ENCODE results near the gene STK11.

The STK11 gene

GRCh38 chr19:1251330-1252220, 46.0 kb downstream of the STK11 start:
- TF ChIP-seq EGR1 (IDR thresholded peaks at IDR 0.05) (no peak), TEAD4 (IDR thresholded peaks at IDR 0.05) (no peak), RAD21 (IDR thresholded peaks at IDR 0.05; ENCODE audit: low read depth) (no peak), NFIC (IDR thresholded peaks at IDR 0.05) (no peak), USF1 (IDR thresholded peaks at IDR 0.05) (no peak), TAF1 (IDR thresholded peaks at IDR 0.05; ENCODE audit: low read depth) (no peak), YY1 (IDR thresholded peaks at IDR 0.05; ENCODE audit: low read depth) (no peak), CREB1 (IDR thresholded peaks at IDR 0.05; ENCODE audit: low read depth) (no peak), FOXM1 (IDR thresholded peaks at IDR 0.05; ENCODE audit: borderline replicate concordance, low read depth) (no peak), ZBTB7A (IDR thresholded peaks at IDR 0.05; ENCODE audit: low read depth) (peak; percentile 13), TCF12 (IDR thresholded peaks at IDR 0.05; ENCODE audit: low read depth) (no peak), CEBPB (IDR thresholded peaks at IDR 0.05) (no peak), EP300 (IDR thresholded peaks at IDR 0.05; ENCODE audit: borderline replicate concordance) (no peak)
- TF ChIP-seq, protein P1, sequence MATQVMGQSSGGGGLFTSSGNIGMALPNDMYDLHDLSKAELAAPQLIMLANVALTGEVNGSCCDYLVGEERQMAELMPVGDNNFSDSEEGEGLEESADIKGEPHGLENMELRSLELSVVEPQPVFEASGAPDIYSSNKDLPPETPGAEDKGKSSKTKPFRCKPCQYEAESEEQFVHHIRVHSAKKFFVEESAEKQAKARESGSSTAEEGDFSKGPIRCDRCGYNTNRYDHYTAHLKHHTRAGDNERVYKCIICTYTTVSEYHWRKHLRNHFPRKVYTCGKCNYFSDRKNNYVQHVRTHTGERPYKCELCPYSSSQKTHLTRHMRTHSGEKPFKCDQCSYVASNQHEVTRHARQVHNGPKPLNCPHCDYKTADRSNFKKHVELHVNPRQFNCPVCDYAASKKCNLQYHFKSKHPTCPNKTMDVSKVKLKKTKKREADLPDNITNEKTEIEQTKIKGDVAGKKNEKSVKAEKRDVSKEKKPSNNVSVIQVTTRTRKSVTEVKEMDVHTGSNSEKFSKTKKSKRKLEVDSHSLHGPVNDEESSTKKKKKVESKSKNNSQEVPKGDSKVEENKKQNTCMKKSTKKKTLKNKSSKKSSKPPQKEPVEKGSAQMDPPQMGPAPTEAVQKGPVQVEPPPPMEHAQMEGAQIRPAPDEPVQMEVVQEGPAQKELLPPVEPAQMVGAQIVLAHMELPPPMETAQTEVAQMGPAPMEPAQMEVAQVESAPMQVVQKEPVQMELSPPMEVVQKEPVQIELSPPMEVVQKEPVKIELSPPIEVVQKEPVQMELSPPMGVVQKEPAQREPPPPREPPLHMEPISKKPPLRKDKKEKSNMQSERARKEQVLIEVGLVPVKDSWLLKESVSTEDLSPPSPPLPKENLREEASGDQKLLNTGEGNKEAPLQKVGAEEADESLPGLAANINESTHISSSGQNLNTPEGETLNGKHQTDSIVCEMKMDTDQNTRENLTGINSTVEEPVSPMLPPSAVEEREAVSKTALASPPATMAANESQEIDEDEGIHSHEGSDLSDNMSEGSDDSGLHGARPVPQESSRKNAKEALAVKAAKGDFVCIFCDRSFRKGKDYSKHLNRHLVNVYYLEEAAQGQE (IDR thresholded peaks at IDR 0.05; ENCODE audit: low read depth) = no peak
- TF ChIP-seq, protein P2, sequence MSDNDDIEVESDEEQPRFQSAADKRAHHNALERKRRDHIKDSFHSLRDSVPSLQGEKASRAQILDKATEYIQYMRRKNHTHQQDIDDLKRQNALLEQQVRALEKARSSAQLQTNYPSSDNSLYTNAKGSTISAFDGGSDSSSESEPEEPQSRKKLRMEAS (IDR thresholded peaks at IDR 0.05) = peak; percentile 8; the same call in 1 of the 2 replicates

DNA sequence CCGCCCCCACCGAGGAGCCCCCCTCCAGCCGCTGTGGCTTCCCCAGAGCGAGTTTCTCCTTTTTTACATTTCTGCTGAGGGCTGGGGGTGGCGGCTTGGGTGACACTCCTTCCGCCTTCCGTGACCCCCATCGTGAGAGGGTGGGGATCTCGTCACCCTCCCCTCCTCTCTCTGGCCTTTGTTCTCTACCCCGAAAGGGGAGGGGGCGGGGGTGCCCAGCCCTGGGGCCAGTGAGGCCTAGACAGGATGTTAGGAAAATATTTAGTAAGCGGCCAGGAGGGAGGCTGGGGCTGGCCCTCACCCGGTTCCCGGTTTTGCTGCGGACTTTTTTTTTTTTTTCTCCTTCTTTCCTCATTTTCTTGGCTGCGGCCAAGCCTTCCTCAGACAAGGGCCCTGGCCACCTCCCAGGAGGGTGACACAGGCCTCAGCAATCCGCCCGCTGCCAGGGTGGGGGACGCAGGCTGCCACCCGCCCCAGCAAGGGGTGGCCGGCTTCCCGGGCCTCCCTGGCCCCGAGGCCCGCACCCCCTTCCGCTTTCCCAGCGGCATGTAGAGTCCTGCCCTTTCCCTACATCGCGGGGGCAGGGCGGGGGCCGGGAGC, 46.7 kb downstream of the STK11 start:
- TF ChIP-seq, protein P2 (IDR thresholded peaks at IDR 0.05) = peak; percentile 30; the same call in 1 of the 2 replicates
- TF ChIP-seq CEBPB (IDR thresholded peaks at IDR 0.05) (peak; percentile 51; the same call in 1 of the 2 replicates), TEAD4 (IDR thresholded peaks at IDR 0.05) (peak; percentile 72; the same call in 1 of the 2 replicates), TCF12 (IDR thresholded peaks at IDR 0.05; ENCODE audit: low read depth) (peak; percentile 91), NFIC (IDR thresholded peaks at IDR 0.05) (peak; percentile 71), ZBTB7A (IDR thresholded peaks at IDR 0.05; ENCODE audit: low read depth) (no peak; the same call in 1 of the 2 replicates), FOXM1 (IDR thresholded peaks at IDR 0.05; ENCODE audit: borderline replicate concordance, low read depth) (peak; percentile 52; the same call in 1 of the 2 replicates), EP300 (IDR thresholded peaks at IDR 0.05; ENCODE audit: borderline replicate concordance) (peak; percentile 87), YY1 (IDR thresholded peaks at IDR 0.05; ENCODE audit: low read depth) (peak; percentile 24; the same call in 1 of the 2 replicates), USF1 (IDR thresholded peaks at IDR 0.05) (no peak; the same call in 1 of the 2 replicates), RAD21 (IDR thresholded peaks at IDR 0.05; ENCODE audit: low read depth) (no peak)
- TF ChIP-seq, protein P1 (IDR thresholded peaks at IDR 0.05; ENCODE audit: low read depth) = no peak

DNA sequence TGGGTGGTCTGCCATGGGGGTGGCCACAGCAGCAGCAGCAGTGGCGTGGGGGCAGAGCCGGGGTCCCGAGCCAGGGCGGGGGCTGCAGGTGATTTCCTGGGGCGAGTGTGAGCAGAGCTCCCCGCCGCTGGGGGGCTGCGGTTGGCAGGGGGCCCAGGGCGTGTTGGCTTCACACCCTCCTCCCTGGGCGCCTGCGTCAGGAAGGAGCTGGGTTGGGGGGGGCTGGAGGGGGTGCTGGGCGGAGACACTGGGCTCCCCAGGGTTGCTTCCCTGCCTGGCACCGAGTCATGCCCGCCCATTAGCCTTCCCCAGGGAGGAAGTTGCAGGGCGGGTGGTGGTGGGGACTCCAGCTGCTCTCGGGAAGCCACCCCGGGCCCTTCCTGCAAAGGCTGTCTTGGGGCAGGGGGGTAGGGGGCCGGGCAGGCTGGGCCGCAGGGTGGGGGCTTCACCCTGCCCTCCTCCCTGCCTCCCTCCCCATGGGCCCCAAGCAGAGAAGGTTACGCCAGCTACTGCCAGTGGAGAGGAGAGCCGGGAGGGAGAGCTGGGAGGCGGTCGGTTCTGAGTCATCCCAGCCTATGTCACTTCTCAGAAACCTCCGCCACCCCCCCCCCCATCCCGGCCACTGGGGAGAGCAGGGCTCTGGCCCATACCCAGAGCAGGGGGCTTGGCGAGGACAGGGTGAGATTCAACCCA, 47.4 kb downstream of the STK11 start:
- TF ChIP-seq EGR1 (IDR thresholded peaks at IDR 0.05) (0 out of 2 replicates have a peak, but pooled peaks have one; percentile 0), CEBPB (IDR thresholded peaks at IDR 0.05) (no peak), TAF1 (IDR thresholded peaks at IDR 0.05; ENCODE audit: low read depth) (no peak), ZBTB7A (IDR thresholded peaks at IDR 0.05; ENCODE audit: low read depth) (peak; percentile 95), CREB1 (IDR thresholded peaks at IDR 0.05; ENCODE audit: low read depth) (no peak), RAD21 (IDR thresholded peaks at IDR 0.05; ENCODE audit: low read depth) (no peak), USF1 (IDR thresholded peaks at IDR 0.05) (no peak), FOXM1 (IDR thresholded peaks at IDR 0.05; ENCODE audit: borderline replicate concordance, low read depth) (peak; percentile 27; the same call in 1 of the 2 replicates), YY1 (IDR thresholded peaks at IDR 0.05; ENCODE audit: low read depth) (peak; percentile 18; the same call in 1 of the 2 replicates), TEAD4 (IDR thresholded peaks at IDR 0.05) (no peak), NFIC (IDR thresholded peaks at IDR 0.05) (peak; percentile 81), TCF12 (IDR thresholded peaks at IDR 0.05; ENCODE audit: low read depth) (peak; percentile 61), EP300 (IDR thresholded peaks at IDR 0.05; ENCODE audit: borderline replicate concordance) (0 out of 2 replicates have a peak, but pooled peaks have one; percentile 19)
- TF ChIP-seq, protein P1 (IDR thresholded peaks at IDR 0.05; ENCODE audit: low read depth) = no peak
- TF ChIP-seq, protein P2 (IDR thresholded peaks at IDR 0.05) = peak; percentile 26

Data from Ishikawa (cell line).